ENCODE measurements around the gene CDH23. TPM values are rescaled to one million over a fixed set of nuclear protein-coding genes. Genes with fewer than 3 reads are reported as not detected.

Gene CDH23
- total and polyA plus RNA-seq, 2 donors (not counting 1 experiment from before 2014, with no cell fraction given): 0.37 to 0.89 TPM

GRCh38 chr10:71687480-71687879, 290.8 kb downstream of the CDH23 start:
- intact Hi-C loops (cut with micrococcal nuclease): no loop called here
- H3K9me3 ChIP-seq (ENCODE audit: control extremely low read depth in 1 of 3, control insufficient read depth in 2 of 3, insufficient read depth in 1 of 3, low read length in 2 of 3): peaks cover 0 to 37% (median 7%) of the 10 kb centered on the region in 3 donors
- H3K27ac Mint-ChIP-seq: no peak overlapping the region
- ChIA-PET CTCF (interaction anchor here (1.2 to 2.5 kb wide), 3 partner anchors 9 to 374 kb away, joined by 3 to 10 read pairs (median 8); no protein-coding TSS in a partner anchor), POLR2A (interaction anchor here (0.6 kb wide), 1 partner anchor 116 kb away, joined by 4 read pairs; no protein-coding TSS in a partner anchor)
- no peaks in the 10 kb centered on the region for H3K9me3 Mint-ChIP-seq (ENCODE audit: insufficient read depth)
- peaks cover 4% of the 10 kb centered on the region for H3K27me3 Mint-ChIP-seq
- H3K36me3 ChIP-seq (replicated peaks in 1 of 2; ENCODE audit: control extremely low read depth in 1 of 2, control insufficient read depth in 1 of 2, extremely low read depth in 1 of 2, insufficient read depth in 2 of 2, low read length in 1 of 2): no peaks in the 10 kb centered on the region
- no peaks in the 10 kb centered on the region for H3K79me2 ChIP-seq (ENCODE audit: control insufficient read depth, insufficient read depth, low read length)
- 88% methylated on average over 9 of the region's 9 CpGs for WGBS (ENCODE audit: insufficient coverage)
- no peak overlapping the region for H3K9ac ChIP-seq (ENCODE audit: low read length)
- H4K20me1 ChIP-seq (ENCODE audit: control insufficient read depth, insufficient read depth, low read length, poor library complexity, severe bottlenecking): no peaks in the 10 kb centered on the region
- H3K4me3 ChIP-seq (ENCODE audit: control extremely low read depth in 1 of 5, extremely low read depth in 1 of 5, insufficient read depth in 1 of 5, low read depth in 2 of 5, low read length in 4 of 5): no peak overlapping the region
- TF ChIP-seq, protein P1, sequence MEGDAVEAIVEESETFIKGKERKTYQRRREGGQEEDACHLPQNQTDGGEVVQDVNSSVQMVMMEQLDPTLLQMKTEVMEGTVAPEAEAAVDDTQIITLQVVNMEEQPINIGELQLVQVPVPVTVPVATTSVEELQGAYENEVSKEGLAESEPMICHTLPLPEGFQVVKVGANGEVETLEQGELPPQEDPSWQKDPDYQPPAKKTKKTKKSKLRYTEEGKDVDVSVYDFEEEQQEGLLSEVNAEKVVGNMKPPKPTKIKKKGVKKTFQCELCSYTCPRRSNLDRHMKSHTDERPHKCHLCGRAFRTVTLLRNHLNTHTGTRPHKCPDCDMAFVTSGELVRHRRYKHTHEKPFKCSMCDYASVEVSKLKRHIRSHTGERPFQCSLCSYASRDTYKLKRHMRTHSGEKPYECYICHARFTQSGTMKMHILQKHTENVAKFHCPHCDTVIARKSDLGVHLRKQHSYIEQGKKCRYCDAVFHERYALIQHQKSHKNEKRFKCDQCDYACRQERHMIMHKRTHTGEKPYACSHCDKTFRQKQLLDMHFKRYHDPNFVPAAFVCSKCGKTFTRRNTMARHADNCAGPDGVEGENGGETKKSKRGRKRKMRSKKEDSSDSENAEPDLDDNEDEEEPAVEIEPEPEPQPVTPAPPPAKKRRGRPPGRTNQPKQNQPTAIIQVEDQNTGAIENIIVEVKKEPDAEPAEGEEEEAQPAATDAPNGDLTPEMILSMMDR (IDR thresholded peaks at IDR 0.05): no peak
- TF ChIP-seq EZH2 (IDR thresholded peaks at IDR 0.05; ENCODE audit: borderline replicate concordance, insufficient read depth, low read depth, low read length, poor library complexity, severe bottlenecking): no peak
- no peak overlapping the region for H3K27ac ChIP-seq (ENCODE audit: low read length in 2 of 2)
- H3K4me3 Mint-ChIP-seq: no peak overlapping the region
- ATAC-seq (ENCODE audit: low read depth) (no peak), DNase-seq (no peak)
- peaks cover 5 to 8% of the 10 kb centered on the region in 2 donors for H3K4me1 ChIP-seq (ENCODE audit: control insufficient read depth in 2 of 2, insufficient read depth in 2 of 2, low read length in 2 of 2)
- no peak overlapping the region for H3K4me2 ChIP-seq (replicated peaks; ENCODE audit: low read depth, low read length, poor library complexity, severe bottlenecking)
- peaks cover 8% of the 10 kb centered on the region for H3K4me1 Mint-ChIP-seq
- H3K27me3 ChIP-seq (replicated peaks in 1 of 4; ENCODE audit: control extremely low read depth in 1 of 4, control insufficient read depth in 3 of 4, insufficient read depth in 4 of 4, low read length in 3 of 4): no peaks in the 10 kb centered on the region
- H2AFZ ChIP-seq (ENCODE audit: insufficient read depth, low read depth, low read length, poor library complexity, severe bottlenecking): no peak overlapping the region

GRCh38 chr10:71688256-71688655, 291.5 kb downstream of the CDH23 start:
- Mint-ChIP-seq H3K27me3 (no peaks in the 10 kb centered on the region), H3K4me1 (peaks cover 10% of the 10 kb centered on the region), H3K4me3 (no peak overlapping the region), H3K27ac (peak overlapping the region; percentile 84), H3K9me3 (ENCODE audit: insufficient read depth) (no peaks in the 10 kb centered on the region)
- H3K79me2 ChIP-seq (ENCODE audit: control insufficient read depth, insufficient read depth, low read length): no peaks in the 10 kb centered on the region
- H3K9ac ChIP-seq (ENCODE audit: low read length): no peak overlapping the region
- no peak overlapping the region for H2AFZ ChIP-seq (ENCODE audit: insufficient read depth, low read depth, low read length, poor library complexity, severe bottlenecking)
- H4K20me1 ChIP-seq (ENCODE audit: control insufficient read depth, insufficient read depth, low read length, poor library complexity, severe bottlenecking): no peaks in the 10 kb centered on the region
- ATAC-seq (ENCODE audit: low read depth) (no peak), DNase-seq (no peak)
- H3K36me3 ChIP-seq (replicated peaks in 1 of 2; ENCODE audit: control extremely low read depth in 1 of 2, control insufficient read depth in 1 of 2, extremely low read depth in 1 of 2, insufficient read depth in 2 of 2, low read length in 1 of 2): no peaks in the 10 kb centered on the region
- no peak overlapping the region for H3K4me2 ChIP-seq (replicated peaks; ENCODE audit: low read depth, low read length, poor library complexity, severe bottlenecking)
- H3K4me1 ChIP-seq (ENCODE audit: control insufficient read depth in 2 of 2, insufficient read depth in 2 of 2, low read length in 2 of 2): peaks cover 5 to 8% of the 10 kb centered on the region in 2 donors
- intact Hi-C loops (cut with micrococcal nuclease): no loop called here
- CTCF ChIA-PET: interaction anchor here (2.5 kb wide), 1 partner anchor 8 kb away, joined by 10 read pairs; no protein-coding TSS in a partner anchor
- peaks cover 0 to 39% (median 7%) of the 10 kb centered on the region in 3 donors for H3K9me3 ChIP-seq (ENCODE audit: control extremely low read depth in 1 of 3, control insufficient read depth in 2 of 3, insufficient read depth in 1 of 3, low read length in 2 of 3)
- H3K4me3 ChIP-seq (ENCODE audit: control extremely low read depth in 1 of 5, extremely low read depth in 1 of 5, insufficient read depth in 1 of 5, low read depth in 2 of 5, low read length in 4 of 5): no peak overlapping the region
- H3K27me3 ChIP-seq (replicated peaks in 1 of 4; ENCODE audit: control extremely low read depth in 1 of 4, control insufficient read depth in 3 of 4, insufficient read depth in 4 of 4, low read length in 3 of 4): no peaks in the 10 kb centered on the region
- POLR2A ChIA-PET: interaction anchor here (0.6 kb wide), 1 partner anchor 116 kb away, joined by 4 read pairs; no protein-coding TSS in a partner anchor
- 90% methylated on average over 2 of the region's 3 CpGs for WGBS (ENCODE audit: insufficient coverage)
- H3K27ac ChIP-seq (ENCODE audit: low read length in 2 of 2): peak overlapping the region in 1 of 2 donors; percentile 52
- TF ChIP-seq EZH2 (IDR thresholded peaks at IDR 0.05; ENCODE audit: borderline replicate concordance, insufficient read depth, low read depth, low read length, poor library complexity, severe bottlenecking): no peak
- TF ChIP-seq, protein P1 (IDR thresholded peaks at IDR 0.05): no peak
